Mammary epithelial cell (primary cell): ENCODE results near the gene ADAMTS3.

Experiments
- CTCF ChIP-seq, 2 donors: IDR thresholded peaks in 1 of 2; conservative IDR thresholded peaks in 1 of 2; 2 replicates each; pipeline ENCODE4 v1.5.1; 2011 to 2012; ENCODE audit warnings: inconsistent platforms in 2 of 2, low read length in 2 of 2, mild to moderate bottlenecking in 2 of 2, control low read depth in 1 of 2, low read depth in 1 of 2; ENCODE audit not compliant: insufficient read depth in 1 of 2; ENCODE audit errors: extremely low read depth in 1 of 2
- EZH2 ChIP-seq: IDR thresholded peaks from 2 replicates; pipeline ENCODE4 v1.6.1; 2012; ENCODE audit warnings: low read length, inconsistent platforms, borderline replicate concordance

DNA sequence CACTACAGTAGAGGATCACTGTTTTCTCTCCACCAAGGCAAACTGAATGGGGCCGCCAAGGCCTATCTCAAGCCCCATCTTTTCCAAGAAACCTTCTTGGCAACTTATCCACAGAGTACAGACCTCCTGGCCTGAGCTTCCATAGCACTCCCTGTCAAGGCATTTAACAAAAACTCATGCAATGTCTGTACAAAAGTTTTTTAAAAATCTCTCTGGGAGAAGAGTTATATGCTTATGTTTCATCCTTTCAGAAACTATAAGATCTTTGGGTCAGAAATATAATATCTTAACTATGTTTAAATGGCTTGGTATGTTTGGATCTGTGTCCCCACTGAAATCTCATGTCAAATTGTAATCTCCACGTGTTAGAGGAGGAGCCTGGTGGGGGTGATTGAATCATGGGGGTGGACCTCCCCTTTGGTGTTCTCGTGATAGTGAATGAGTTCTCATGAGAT is 13.6 kb downstream of the ADAMTS3 start:
- TF ChIP-seq CTCF (conservative IDR thresholded peaks at IDR 0.05 in 1 of 2, IDR thresholded peaks at IDR 0.05 in 1 of 2; ENCODE audit: extremely low read depth in 1 of 2, insufficient read depth in 1 of 2, low read depth in 1 of 2, low read length in 2 of 2) (no peak), EZH2 (no peak)
